ENCODE results near the gene ILF2. TPM values are rescaled to one million over a fixed set of nuclear protein-coding genes. Genes with fewer than 3 reads are reported as not detected.
"Not testable (repeated sequence)": the region's sequence is repeated elsewhere in the genome, so short reads cannot be mapped to it uniquely, and the experiment has no call there.

The ILF2 gene
- 100 to 1,000 TPM; 141 to 142 TPM for total RNA-seq

DNA sequence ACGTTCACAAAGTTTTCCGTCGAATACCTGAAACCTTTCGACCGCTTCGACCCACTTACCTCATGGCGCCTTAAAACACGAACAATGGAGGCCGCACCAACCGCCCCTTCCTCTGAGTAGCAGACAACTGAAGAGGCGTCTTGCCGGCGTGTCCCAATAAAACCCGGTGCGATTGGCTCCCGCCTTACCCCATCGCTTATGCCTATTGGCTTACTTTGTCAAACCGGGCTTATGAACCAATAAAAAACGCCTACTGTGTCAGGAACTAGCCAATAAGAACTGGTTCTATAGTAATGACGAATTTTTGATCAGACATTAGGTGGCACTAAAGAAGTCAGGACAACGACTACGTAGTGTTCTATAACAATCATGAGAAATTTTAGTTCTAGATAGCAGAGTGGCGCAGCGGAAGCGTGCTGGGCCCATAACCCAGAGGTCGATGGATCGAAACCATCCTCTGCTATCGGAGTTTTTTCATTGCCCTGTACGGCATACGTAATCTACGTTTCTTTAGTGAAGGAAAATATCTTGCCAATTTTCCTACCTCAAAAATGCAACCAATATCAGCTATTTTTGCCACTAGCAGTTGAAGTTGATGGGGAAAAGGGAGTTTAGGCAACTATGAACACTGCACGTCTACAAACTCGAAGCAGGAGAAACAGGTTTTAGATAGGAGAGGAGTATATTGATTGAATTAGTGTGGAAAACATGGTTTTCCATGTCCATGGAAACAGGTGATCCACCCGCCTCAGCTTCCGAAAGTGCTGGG, at the start of gene ILF2:
TSS of gene ILF2 (minus strand) at position 135 of the 769 bp plus-strand sequence. CDS start at position 64, 71 bp downstream.
- POLR2A ChIA-PET, result interaction anchor here (0.6 to 3.0 kb wide), 7 partner anchors 12 to 316 kb away, joined by 3 to 28 read pairs (median 5); partner anchors contain the start of genes CHTOP, INTS3, SLC27A3 and SNAPIN
- H3K27me3 Mint-ChIP-seq, result no peaks in the 10 kb centered on the region
- ATAC-seq (ENCODE audit: low read depth), result peak; percentile 92
- no peak within 1 kb of the TSS for H3K4me3 Mint-ChIP-seq
- peak; percentile 91 for DNase-seq
- H3K27ac Mint-ChIP-seq, result peak within 1 kb of the TSS; percentile 85
- H3K9me3 Mint-ChIP-seq, result no peaks in the 10 kb centered on the region
- H3K4me1 Mint-ChIP-seq, result peaks cover 23% of the 10 kb centered on the region
- H3K36me3 Mint-ChIP-seq, result peaks cover 32% of the 10 kb centered on the region

GRCh38 chr1:153717330-153717729, 46.5 kb upstream of the ILF2 start:
- ATAC-seq (ENCODE audit: low read depth) (no peak), DNase-seq (no peak)
- H3K36me3 Mint-ChIP-seq, result no peaks in the 10 kb centered on the region
- H3K27me3 Mint-ChIP-seq, result peaks cover 9% of the 10 kb centered on the region
- POLR2A ChIA-PET, result no interaction called here
- no peaks in the 10 kb centered on the region for H3K4me1 Mint-ChIP-seq
- no peaks in the 10 kb centered on the region for H3K9me3 Mint-ChIP-seq
- H3K27ac Mint-ChIP-seq, result no peak overlapping the region
- H3K4me3 Mint-ChIP-seq, result no peak overlapping the region

GRCh38 chr1:153716211-153716610, 45.4 kb upstream of the ILF2 start:
- POLR2A ChIA-PET; H3K36me3 Mint-ChIP-seq; H3K9me3 Mint-ChIP-seq; H3K4me1 Mint-ChIP-seq; H3K27ac Mint-ChIP-seq; DNase-seq; ATAC-seq (ENCODE audit: low read depth); H3K4me3 Mint-ChIP-seq; H3K27me3 Mint-ChIP-seq: not testable (repeated sequence)

DNA sequence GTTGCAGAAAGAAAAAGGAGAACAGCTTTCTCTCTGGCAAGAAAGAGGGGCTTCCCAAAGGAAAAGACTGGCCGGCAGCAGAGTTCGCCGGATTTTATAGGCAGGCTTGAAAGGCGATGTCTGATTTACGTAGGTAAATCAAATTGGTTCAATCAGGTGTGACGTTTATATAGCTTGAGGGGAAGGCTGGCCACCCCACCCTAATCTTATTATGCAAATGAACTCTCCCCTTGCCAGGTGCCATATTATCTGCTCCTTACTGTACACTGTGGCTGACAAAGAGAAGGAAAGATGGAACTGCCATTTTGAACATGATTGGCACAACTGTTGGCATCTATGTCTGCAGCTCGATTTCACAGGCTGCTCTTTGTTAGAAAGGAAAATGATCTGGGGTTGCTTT, 40.2 kb upstream of the ILF2 start:
- H3K4me1 Mint-ChIP-seq, result no peaks in the 10 kb centered on the region
- no peaks in the 10 kb centered on the region for H3K9me3 Mint-ChIP-seq
- POLR2A ChIA-PET, result no interaction called here
- peaks cover 11% of the 10 kb centered on the region for H3K27me3 Mint-ChIP-seq
- DNase-seq (no peak), ATAC-seq (ENCODE audit: low read depth) (no peak)
- no peak overlapping the region for H3K4me3 Mint-ChIP-seq
- H3K27ac Mint-ChIP-seq, result no peak overlapping the region
- H3K36me3 Mint-ChIP-seq, result no peaks in the 10 kb centered on the region

GRCh38 chr1:153705484-153705883, 34.7 kb upstream of the ILF2 start:
- H3K36me3 Mint-ChIP-seq, result no peaks in the 10 kb centered on the region
- POLR2A ChIA-PET, result interaction anchor here (0.9 kb wide), 1 partner anchor 9 kb away, joined by 3 read pairs; no protein-coding TSS in a partner anchor

GRCh38 chr1:153699768-153700167, 29.0 kb upstream of the ILF2 start:
- no peak overlapping the region for H3K27ac Mint-ChIP-seq
- no peaks in the 10 kb centered on the region for H3K36me3 Mint-ChIP-seq
- H3K27me3 Mint-ChIP-seq, result no peaks in the 10 kb centered on the region
- peaks cover 1% of the 10 kb centered on the region for H3K4me1 Mint-ChIP-seq
- H3K9me3 Mint-ChIP-seq, result no peaks in the 10 kb centered on the region
- ATAC-seq (ENCODE audit: low read depth) (no peak), DNase-seq (no peak)
- POLR2A ChIA-PET, result no interaction called here
- H3K4me3 Mint-ChIP-seq, result no peak overlapping the region

More at GRCh38 chr1:153705484-153705883, 34.7 kb upstream of the ILF2 start:
- Mint-ChIP-seq H3K4me1 (no peaks in the 10 kb centered on the region), H3K27me3 (peaks cover 2% of the 10 kb centered on the region), H3K4me3 (no peak overlapping the region), H3K27ac (no peak overlapping the region), H3K9me3 (no peaks in the 10 kb centered on the region)
- no peak for ATAC-seq (ENCODE audit: low read depth)
- no peak for DNase-seq

DNA sequence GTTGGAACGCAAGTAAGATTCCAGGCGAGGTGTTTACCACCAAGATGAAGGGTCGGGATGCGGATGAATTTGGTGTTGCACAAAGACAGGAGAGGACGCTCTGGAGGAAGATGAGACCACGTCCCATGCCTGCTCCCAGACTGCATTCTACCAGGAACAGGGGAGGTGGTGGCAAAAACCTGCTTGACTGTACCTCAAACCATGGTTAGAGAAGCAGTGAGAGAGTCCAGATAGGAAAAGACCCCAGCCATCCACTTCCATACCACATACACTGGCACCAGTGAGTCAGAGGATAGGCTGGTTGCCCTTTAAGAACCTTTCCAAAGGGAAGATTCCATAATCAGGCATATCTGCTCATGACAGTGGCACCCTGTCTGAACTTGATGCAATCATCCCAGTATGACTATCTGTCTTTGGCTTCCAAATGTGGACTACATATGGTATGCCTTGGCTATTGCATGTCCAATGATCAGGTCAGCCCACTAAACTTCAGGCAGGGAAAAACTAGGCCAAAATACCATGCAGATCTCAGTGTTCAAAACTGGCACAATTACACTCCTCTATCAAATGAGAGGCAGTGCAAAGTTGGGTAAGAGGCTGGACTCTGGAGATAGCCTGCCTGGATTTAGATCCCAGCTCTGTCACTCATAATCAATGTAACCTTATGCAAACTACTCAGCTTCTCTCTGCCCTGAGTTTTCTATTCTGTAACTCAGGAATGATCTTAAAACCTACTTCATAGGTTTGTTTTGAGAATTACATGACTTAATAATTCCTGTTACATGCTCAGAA, 28.3 kb upstream of the ILF2 start:
- H3K36me3 Mint-ChIP-seq, result no peaks in the 10 kb centered on the region
- peaks cover 1% of the 10 kb centered on the region for H3K4me1 Mint-ChIP-seq
- no peak overlapping the region for H3K4me3 Mint-ChIP-seq
- no peaks in the 10 kb centered on the region for H3K9me3 Mint-ChIP-seq
- H3K27me3 Mint-ChIP-seq, result no peaks in the 10 kb centered on the region
- ATAC-seq (ENCODE audit: low read depth), result no peak
- POLR2A ChIA-PET, result no interaction called here
- H3K27ac Mint-ChIP-seq, result no peak overlapping the region
- DNase-seq, result no peak

DNA sequence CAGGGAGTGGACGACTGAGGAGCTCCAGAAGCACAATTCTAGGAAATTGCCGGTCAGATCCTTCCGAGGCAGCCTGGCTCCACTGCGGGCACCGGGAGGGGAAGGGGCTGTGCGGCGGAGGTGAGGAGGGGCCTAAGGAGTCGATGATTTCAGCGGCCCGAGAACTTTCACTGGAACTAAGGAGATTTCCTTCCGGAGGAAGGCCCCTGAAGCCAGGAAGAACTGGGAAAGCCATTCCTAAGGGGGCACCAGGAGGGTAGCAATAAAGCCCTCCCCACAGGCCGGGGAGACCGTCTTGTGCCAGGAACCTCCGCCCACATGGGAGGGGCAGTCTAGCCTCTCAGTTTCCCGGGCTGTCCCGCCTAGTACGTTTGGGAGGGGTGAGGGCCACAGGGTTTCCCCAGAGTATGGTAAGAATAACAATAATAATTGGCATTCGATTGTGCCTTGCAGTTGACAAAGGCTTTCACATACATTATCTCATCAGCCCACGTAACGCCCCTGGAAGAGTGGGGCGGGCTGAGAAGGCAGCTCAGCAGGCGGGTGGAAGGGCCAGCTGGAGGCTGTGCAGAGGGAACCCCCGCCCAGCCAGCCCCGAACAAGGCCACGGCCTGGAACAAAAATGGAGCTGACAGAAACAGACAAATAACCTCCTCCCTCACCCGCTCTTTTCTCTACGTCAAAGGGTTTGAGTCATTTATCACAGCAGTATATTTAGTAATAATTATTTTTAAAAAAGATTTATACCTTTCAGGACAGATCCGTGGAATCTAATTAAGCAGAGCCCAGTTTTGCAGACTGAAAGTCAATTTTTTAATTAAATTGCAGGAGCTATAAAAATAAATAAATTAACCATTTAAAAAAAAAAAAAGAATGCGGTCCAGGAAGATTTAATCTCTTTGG, 27.5 kb upstream of the ILF2 start:
- no peak overlapping the region for H3K4me3 Mint-ChIP-seq
- no peak for DNase-seq
- H3K9me3 Mint-ChIP-seq, result no peaks in the 10 kb centered on the region
- no peak for ATAC-seq (ENCODE audit: low read depth)
- H3K27ac Mint-ChIP-seq, result no peak overlapping the region
- peaks cover 1% of the 10 kb centered on the region for H3K4me1 Mint-ChIP-seq
- POLR2A ChIA-PET, result no interaction called here
- H3K27me3 Mint-ChIP-seq, result no peaks in the 10 kb centered on the region
- no peaks in the 10 kb centered on the region for H3K36me3 Mint-ChIP-seq

DNA sequence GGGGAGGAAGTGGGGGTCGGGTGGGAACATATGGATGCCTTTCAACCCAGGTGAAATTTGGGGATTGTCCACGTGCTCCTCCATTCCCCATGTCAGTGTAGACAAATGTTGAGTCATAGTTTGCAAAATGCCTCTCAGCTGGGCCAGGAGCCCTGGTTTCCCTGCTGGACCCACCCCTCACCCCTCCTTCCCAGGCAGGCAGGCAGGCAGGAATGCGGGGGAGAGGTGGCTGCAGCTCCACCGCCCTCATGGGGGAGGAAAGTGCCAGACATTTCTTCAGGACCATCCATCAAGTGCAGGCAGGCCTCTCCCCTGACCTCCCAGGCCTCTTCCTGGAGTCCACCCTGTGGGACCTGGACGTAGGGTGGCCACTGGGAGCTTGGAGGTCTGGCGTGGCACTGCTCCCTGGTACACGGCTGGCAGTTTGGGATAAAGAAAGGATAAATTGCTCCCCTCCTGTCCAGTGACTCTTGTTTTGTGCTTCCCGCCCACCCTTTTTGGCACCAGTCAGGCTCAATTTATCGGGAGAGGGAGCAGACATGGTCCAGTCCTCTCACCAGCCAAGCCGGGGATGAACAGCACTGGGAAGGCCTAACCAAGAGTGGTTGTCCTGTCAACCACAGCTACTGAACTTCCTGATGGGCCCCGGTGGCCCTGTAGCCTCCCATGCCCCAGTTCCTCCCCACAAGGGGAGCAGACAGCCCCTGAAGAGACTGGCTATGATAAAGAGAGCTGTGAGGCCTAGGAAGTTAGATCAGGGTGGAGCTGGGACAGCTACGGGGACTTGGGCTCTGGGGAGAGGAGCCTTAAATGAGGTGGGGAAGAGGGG, 26.6 kb upstream of the ILF2 start:
- no peak for DNase-seq
- Mint-ChIP-seq H3K27me3 (no peaks in the 10 kb centered on the region), H3K27ac (no peak overlapping the region), H3K4me3 (no peak overlapping the region), H3K36me3 (no peaks in the 10 kb centered on the region), H3K4me1 (peaks cover 1% of the 10 kb centered on the region), H3K9me3 (no peaks in the 10 kb centered on the region)
- no peak for ATAC-seq (ENCODE audit: low read depth)
- POLR2A ChIA-PET, result no interaction called here

- H3K9me3 Mint-ChIP-seq, result no peaks in the 10 kb centered on the region
- peaks cover 1% of the 10 kb centered on the region for H3K4me1 Mint-ChIP-seq
- DNase-seq (no peak), ATAC-seq (ENCODE audit: low read depth) (no peak)
- H3K4me3 Mint-ChIP-seq, result no peak overlapping the region
- H3K36me3 Mint-ChIP-seq, result no peaks in the 10 kb centered on the region
- peaks cover 2% of the 10 kb centered on the region for H3K27me3 Mint-ChIP-seq
- H3K27ac Mint-ChIP-seq, result no peak overlapping the region
- POLR2A ChIA-PET, result no interaction called here
Measured at GRCh38 chr1:153696741-153697140, 25.9 kb upstream of the ILF2 start.

DNA sequence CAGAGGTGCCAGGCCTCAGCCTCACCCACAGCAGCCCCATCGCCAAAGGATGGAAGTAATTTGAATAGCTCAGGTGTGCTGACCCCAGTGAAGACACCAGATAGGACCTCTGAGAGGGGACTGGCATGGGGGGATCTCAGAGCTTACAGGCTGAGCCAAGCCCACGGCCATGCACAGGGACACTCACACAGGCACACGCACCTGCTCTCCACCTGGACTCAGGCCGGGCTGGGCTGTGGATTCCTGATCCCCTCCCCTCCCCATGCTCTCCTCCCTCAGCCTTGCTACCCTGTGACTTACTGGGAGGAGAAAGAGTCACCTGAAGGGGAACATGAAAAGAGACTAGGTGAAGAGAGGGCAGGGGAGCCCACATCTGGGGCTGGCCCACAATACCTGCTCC, 22.7 kb upstream of the ILF2 start:
- H3K36me3 Mint-ChIP-seq, result no peaks in the 10 kb centered on the region
- H3K4me3 Mint-ChIP-seq, result no peak overlapping the region
- peaks cover 11% of the 10 kb centered on the region for H3K4me1 Mint-ChIP-seq
- no peak overlapping the region for H3K27ac Mint-ChIP-seq
- ATAC-seq (ENCODE audit: low read depth) (no peak), DNase-seq (no peak)
- POLR2A ChIA-PET, result no interaction called here
- peaks cover 9% of the 10 kb centered on the region for H3K27me3 Mint-ChIP-seq
- no peaks in the 10 kb centered on the region for H3K9me3 Mint-ChIP-seq

DNA sequence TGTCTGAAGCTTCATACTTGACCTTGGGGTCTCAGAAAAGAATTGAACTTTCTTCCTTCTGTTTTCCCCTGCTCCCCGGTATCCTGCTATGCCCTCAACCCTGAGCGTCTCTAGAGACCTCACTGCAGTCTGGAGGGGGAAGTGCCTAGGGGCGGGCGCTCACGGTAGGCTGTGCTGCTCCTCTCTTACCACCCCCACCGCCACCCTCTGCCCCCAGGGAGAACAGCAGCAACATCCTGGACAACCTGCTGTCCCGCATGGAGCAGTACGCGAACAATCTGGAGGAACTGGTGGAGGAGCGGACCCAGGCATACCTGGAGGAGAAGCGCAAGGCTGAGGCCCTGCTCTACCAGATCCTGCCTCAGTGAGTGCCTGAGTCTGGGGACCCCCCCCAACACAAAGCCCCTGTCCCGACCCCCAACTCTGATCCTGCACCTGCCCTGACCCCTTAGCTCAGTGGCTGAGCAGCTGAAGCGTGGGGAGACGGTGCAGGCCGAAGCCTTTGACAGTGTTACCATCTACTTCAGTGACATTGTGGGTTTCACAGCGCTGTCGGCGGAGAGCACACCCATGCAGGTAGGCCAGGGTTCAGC, 18.0 kb upstream of the ILF2 start:
- H3K4me3 Mint-ChIP-seq, result no peak overlapping the region
- DNase-seq (no peak), ATAC-seq (ENCODE audit: low read depth) (no peak)
- H3K27ac Mint-ChIP-seq, result no peak overlapping the region
- H3K27me3 Mint-ChIP-seq, result peaks cover 13% of the 10 kb centered on the region
- no peaks in the 10 kb centered on the region for H3K36me3 Mint-ChIP-seq
- no peaks in the 10 kb centered on the region for H3K9me3 Mint-ChIP-seq
- POLR2A ChIA-PET, result interaction anchor here (1.1 kb wide), 1 partner anchor 39 kb away, joined by 3 read pairs; no protein-coding TSS in a partner anchor
- H3K4me1 Mint-ChIP-seq, result peaks cover 10% of the 10 kb centered on the region
